HepG2 (cell line): ENCODE results near the gene APBB2.

Experiments used
- BRD4 ChIP-seq: sonication (generic); formaldehyde crosslinking; IDR thresholded peaks from 2 replicates; pipeline ENCODE4 v1.4.0; 2020; ENCODE audit warnings: missing genetic modification reagents
- CTCF ChIP-seq: sonication (generic); formaldehyde crosslinking; IDR thresholded peaks from 2 replicates; pipeline ENCODE4 v1.5.0; 2020; ENCODE audit warnings: mild to moderate bottlenecking, missing genetic modification reagents, moderate library complexity
- MAX ChIP-seq: IDR thresholded peaks from 2 replicates; pipeline ENCODE4 v1.6.1; 2012; ENCODE audit warnings: inconsistent platforms
- NBN ChIP-seq: fragments of 450-650 bp; conservative IDR thresholded peaks from 2 replicates; pipeline ENCODE4 v1.6.1; 2017
- REXO4 ChIP-seq: sonication (generic); formaldehyde crosslinking; IDR thresholded peaks from 2 replicates; pipeline ENCODE4 v1.8.0; 2022; ENCODE audit warnings: missing genetic modification reagents, mild to moderate bottlenecking, borderline replicate concordance
- SMYD3 ChIP-seq: sonication (generic); formaldehyde crosslinking; IDR thresholded peaks from 2 replicates; pipeline ENCODE4 v1.8.1; 2023; ENCODE audit warnings: mild to moderate bottlenecking, missing genetic modification reagents
- TRAFD1 ChIP-seq: sonication (generic); formaldehyde crosslinking; IDR thresholded peaks from 2 replicates; pipeline ENCODE4 v1.5.1; 2020; ENCODE audit warnings: missing genetic modification reagents, mild to moderate bottlenecking, borderline replicate concordance
- ZNF407 ChIP-seq: sonication (generic); formaldehyde crosslinking; IDR thresholded peaks from one replicate; pipeline ENCODE4 v1.5.1; 2020; ENCODE audit warnings: mild to moderate bottlenecking, missing genetic modification reagents; ENCODE audit errors: not compliant biosample characterization
- ZNF879 ChIP-seq: sonication (generic); formaldehyde crosslinking; IDR thresholded peaks from 2 replicates; pipeline ENCODE4 v1.8.1; 2023; ENCODE audit warnings: missing genetic modification reagents

- TF ChIP-seq ZNF879 (CRISPR knock-in tag), result no peak
- TF ChIP-seq BRD4 (CRISPR knock-in tag), result no peak
- no peak for TF ChIP-seq TRAFD1 (CRISPR knock-in tag)
- TF ChIP-seq CTCF (CRISPR knock-in tag), result no peak
- no peak for TF ChIP-seq NBN
- no peak for TF ChIP-seq ZNF407 (CRISPR knock-in tag)
- TF ChIP-seq MAX, result no peak
- TF ChIP-seq REXO4 (CRISPR knock-in tag), result no peak
- TF ChIP-seq SMYD3 (CRISPR knock-in tag), result no peak
Measured at GRCh38 chr4:40874331-40874730, 340.0 kb downstream of the APBB2 start.
